ENCODE data around the gene COA4. TPM values are rescaled to one million over a fixed set of nuclear protein-coding genes. Genes with fewer than 3 reads are reported as not detected.

COA4 gene
- total RNA-seq, 1 donor from 2014 or later, result 41.6 TPM

- Histone ChIP-seq H3K4me1 (no peaks in the 10 kb centered on the region), H3K27ac (no peak overlapping the region), H3K36me3 (peaks cover 27% of the 10 kb centered on the region), H3K4me3 (no peak overlapping the region), H3K9me3 (no peaks in the 10 kb centered on the region), H3K27me3 (ENCODE audit: low read depth) (no peaks in the 10 kb centered on the region)
- no peak for TF ChIP-seq CTCF (IDR thresholded peaks at IDR 0.05)
- intact Hi-C loops (cut with DNase I), result no loop called here
- no peak for DNase-seq
- no peak for ATAC-seq
Measured at GRCh38 chr11:73856031-73856567, 20.5 kb downstream of the COA4 start.

- TF ChIP-seq CTCF (IDR thresholded peaks at IDR 0.05), result no peak
- H3K4me1 ChIP-seq, result no peaks in the 10 kb centered on the region
- H3K9me3 ChIP-seq, result no peaks in the 10 kb centered on the region
- no peak for DNase-seq
- H3K27me3 ChIP-seq (ENCODE audit: low read depth), result no peaks in the 10 kb centered on the region
- intact Hi-C loops (cut with DNase I), result no loop called here
- H3K36me3 ChIP-seq, result peaks cover 13% of the 10 kb centered on the region
- no peak for ATAC-seq
- H3K4me3 ChIP-seq, result no peak overlapping the region
- no peak overlapping the region for H3K27ac ChIP-seq
Measured at GRCh38 chr11:73854680-73855079, 22.0 kb downstream of the COA4 start.

GRCh38 chr11:73852049-73852448 lies 24.6 kb downstream of the COA4 start:
- Histone ChIP-seq H3K27ac (no peak overlapping the region), H3K36me3 (peaks cover 18% of the 10 kb centered on the region), H3K4me1 (no peaks in the 10 kb centered on the region), H3K9me3 (no peaks in the 10 kb centered on the region), H3K27me3 (ENCODE audit: low read depth) (no peaks in the 10 kb centered on the region), H3K4me3 (no peak overlapping the region)
- TF ChIP-seq CTCF (IDR thresholded peaks at IDR 0.05), result no peak
- DNase-seq (no peak), ATAC-seq (no peak)
- intact Hi-C loops (cut with DNase I), result no loop called here

- Histone ChIP-seq H3K4me3 (no peak overlapping the region), H3K27ac (no peak overlapping the region), H3K36me3 (peaks cover 18% of the 10 kb centered on the region), H3K27me3 (ENCODE audit: low read depth) (no peaks in the 10 kb centered on the region), H3K9me3 (no peaks in the 10 kb centered on the region), H3K4me1 (no peaks in the 10 kb centered on the region)
- no peak for TF ChIP-seq CTCF (IDR thresholded peaks at IDR 0.05)
- DNase-seq, result no peak
- intact Hi-C loops (cut with DNase I), result no loop called here
- no peak for ATAC-seq
Measured at GRCh38 chr11:73851046-73851764, 25.4 kb downstream of the COA4 start.

- DNase-seq (no peak), ATAC-seq (no peak)
- H3K27ac ChIP-seq, result no peak overlapping the region
- H3K4me1 ChIP-seq, result no peaks in the 10 kb centered on the region
- H3K36me3 ChIP-seq, result peaks cover 23% of the 10 kb centered on the region
- no peaks in the 10 kb centered on the region for H3K9me3 ChIP-seq
- TF ChIP-seq CTCF (IDR thresholded peaks at IDR 0.05), result no peak
- intact Hi-C loops (cut with DNase I), result no loop called here
- no peaks in the 10 kb centered on the region for H3K27me3 ChIP-seq (ENCODE audit: low read depth)
- no peak overlapping the region for H3K4me3 ChIP-seq
Measured at GRCh38 chr11:73839123-73839457, 37.6 kb downstream of the COA4 start.
